ENCODE data around the gene GLRX. TPM values are rescaled to one million over a fixed set of nuclear protein-coding genes. Genes with fewer than 3 reads are reported as not detected.

Gene GLRX
- total RNA-seq, 1 donor from 2014 or later, result 27.5 TPM

DNA sequence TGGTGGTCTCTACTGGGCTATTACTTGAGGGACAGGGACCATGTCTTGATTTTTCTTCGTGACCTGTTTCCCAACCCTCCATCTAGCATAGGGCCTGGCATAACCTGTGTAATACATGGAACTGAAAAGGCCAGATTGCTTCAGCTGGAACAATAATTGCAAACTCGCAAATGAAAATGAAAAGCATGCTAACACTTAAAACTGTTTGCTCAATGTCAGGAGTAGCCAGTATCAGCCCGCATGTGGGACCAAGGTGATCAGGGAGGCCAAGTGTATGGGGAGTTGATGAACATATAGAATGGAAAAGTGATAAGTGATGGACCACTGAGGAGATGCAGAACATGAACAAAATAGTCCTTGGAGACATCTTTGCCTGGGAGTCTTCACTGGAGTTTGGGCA, 25.2 kb downstream of the GLRX start:
- Mint-ChIP-seq H3K4me1 (ENCODE audit: unreplicated experiment) (no peaks in the 10 kb centered on the region), H3K36me3 (ENCODE audit: low read depth, unreplicated experiment) (peaks cover 4% of the 10 kb centered on the region), H3K9me3 (ENCODE audit: unreplicated experiment) (no peaks in the 10 kb centered on the region), H3K27ac (ENCODE audit: unreplicated experiment) (no peak overlapping the region), H3K27me3 (ENCODE audit: unreplicated experiment) (peaks cover 3% of the 10 kb centered on the region), H3K4me3 (ENCODE audit: unreplicated experiment) (no peak overlapping the region)
- TF ChIP-seq, protein P1, sequence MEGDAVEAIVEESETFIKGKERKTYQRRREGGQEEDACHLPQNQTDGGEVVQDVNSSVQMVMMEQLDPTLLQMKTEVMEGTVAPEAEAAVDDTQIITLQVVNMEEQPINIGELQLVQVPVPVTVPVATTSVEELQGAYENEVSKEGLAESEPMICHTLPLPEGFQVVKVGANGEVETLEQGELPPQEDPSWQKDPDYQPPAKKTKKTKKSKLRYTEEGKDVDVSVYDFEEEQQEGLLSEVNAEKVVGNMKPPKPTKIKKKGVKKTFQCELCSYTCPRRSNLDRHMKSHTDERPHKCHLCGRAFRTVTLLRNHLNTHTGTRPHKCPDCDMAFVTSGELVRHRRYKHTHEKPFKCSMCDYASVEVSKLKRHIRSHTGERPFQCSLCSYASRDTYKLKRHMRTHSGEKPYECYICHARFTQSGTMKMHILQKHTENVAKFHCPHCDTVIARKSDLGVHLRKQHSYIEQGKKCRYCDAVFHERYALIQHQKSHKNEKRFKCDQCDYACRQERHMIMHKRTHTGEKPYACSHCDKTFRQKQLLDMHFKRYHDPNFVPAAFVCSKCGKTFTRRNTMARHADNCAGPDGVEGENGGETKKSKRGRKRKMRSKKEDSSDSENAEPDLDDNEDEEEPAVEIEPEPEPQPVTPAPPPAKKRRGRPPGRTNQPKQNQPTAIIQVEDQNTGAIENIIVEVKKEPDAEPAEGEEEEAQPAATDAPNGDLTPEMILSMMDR (IDR thresholded peaks at IDR 0.05; ENCODE audit: unreplicated experiment), result no peak
- DNase-seq (ENCODE audit: low spot score), result no peak

DNA sequence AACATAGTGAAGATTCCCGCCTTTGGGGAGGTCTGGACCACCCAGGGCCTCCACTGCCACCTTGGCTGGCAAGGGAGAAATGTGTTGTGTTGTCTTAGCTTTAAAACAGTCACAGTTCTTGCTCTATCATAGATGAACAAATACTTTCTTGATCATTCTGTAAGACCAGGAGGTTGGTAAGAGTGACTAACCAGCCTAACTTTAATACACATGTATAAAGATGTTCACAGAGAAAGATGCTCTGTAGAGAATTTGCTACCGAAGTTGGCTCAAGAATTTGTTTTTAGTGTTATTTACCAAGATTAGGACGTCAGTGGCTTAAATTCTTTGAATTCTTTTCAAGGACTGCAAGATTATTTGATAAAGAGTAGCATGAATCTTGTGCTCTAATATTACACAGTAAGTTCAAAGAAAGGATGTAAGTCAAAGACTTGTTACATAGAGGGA, 28.4 kb downstream of the GLRX start:
- Mint-ChIP-seq H3K36me3 (ENCODE audit: low read depth, unreplicated experiment) (no peaks in the 10 kb centered on the region), H3K4me1 (ENCODE audit: unreplicated experiment) (peaks cover 3% of the 10 kb centered on the region), H3K4me3 (ENCODE audit: unreplicated experiment) (no peak overlapping the region), H3K27ac (ENCODE audit: unreplicated experiment) (no peak overlapping the region), H3K9me3 (ENCODE audit: unreplicated experiment) (no peaks in the 10 kb centered on the region), H3K27me3 (ENCODE audit: unreplicated experiment) (peaks cover 3% of the 10 kb centered on the region)
- TF ChIP-seq, protein P1 (IDR thresholded peaks at IDR 0.05; ENCODE audit: unreplicated experiment), result no peak
- no peak for DNase-seq (ENCODE audit: low spot score)

DNA sequence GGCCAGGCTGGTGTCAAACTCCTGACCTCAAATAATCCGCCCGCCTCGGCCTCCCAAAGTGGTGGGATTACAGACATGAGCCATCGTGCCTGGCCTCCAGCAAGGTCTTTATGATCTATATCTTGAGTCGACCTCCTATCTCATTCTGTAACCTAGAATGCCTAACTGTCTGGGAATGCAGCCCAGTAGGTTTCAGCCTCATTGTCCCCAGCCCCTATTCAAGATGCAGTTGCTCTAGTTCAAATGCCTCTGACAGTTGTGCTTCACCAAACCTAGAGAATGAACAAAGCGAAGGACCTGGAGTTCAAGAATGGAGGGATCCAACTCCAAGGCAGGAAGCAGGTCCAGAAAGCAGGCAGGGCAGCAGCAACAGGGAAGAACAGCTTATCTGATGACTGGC, 30.8 kb downstream of the GLRX start:
- Mint-ChIP-seq H3K36me3 (ENCODE audit: low read depth, unreplicated experiment) (peaks cover 4% of the 10 kb centered on the region), H3K27ac (ENCODE audit: unreplicated experiment) (no peak overlapping the region), H3K27me3 (ENCODE audit: unreplicated experiment) (no peaks in the 10 kb centered on the region), H3K4me1 (ENCODE audit: unreplicated experiment) (peaks cover 3% of the 10 kb centered on the region), H3K9me3 (ENCODE audit: unreplicated experiment) (no peaks in the 10 kb centered on the region), H3K4me3 (ENCODE audit: unreplicated experiment) (no peak overlapping the region)
- TF ChIP-seq, protein P1 (IDR thresholded peaks at IDR 0.05; ENCODE audit: unreplicated experiment), result no peak
- DNase-seq (ENCODE audit: low spot score), result no peak

DNA sequence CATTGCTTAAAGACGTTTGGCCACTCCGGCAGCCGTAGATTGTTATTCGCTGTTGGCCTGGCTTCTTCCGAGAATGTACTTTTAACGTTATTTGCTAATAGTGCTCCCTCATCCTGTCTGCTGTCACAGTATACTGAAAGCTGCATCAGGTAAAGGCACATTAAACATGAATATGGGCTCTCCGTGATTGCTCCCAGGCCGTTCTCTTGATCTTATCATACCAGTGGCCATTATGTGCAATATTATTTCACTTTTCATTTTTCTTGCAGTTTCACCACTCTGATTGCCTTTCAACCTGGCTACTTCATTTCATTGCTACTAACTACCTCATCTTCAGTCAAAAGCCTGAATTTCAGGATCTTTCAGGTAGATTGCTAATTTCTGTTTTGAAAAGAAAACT, 34.0 kb downstream of the GLRX start:
- TF ChIP-seq, protein P1 (IDR thresholded peaks at IDR 0.05; ENCODE audit: unreplicated experiment), result no peak
- no peak overlapping the region for H3K27ac Mint-ChIP-seq (ENCODE audit: unreplicated experiment)
- no peak overlapping the region for H3K4me3 Mint-ChIP-seq (ENCODE audit: unreplicated experiment)
- peaks cover 4% of the 10 kb centered on the region for H3K36me3 Mint-ChIP-seq (ENCODE audit: low read depth, unreplicated experiment)
- no peaks in the 10 kb centered on the region for H3K27me3 Mint-ChIP-seq (ENCODE audit: unreplicated experiment)
- DNase-seq (ENCODE audit: low spot score), result no peak
- peaks cover 3% of the 10 kb centered on the region for H3K4me1 Mint-ChIP-seq (ENCODE audit: unreplicated experiment)
- no peaks in the 10 kb centered on the region for H3K9me3 Mint-ChIP-seq (ENCODE audit: unreplicated experiment)

DNA sequence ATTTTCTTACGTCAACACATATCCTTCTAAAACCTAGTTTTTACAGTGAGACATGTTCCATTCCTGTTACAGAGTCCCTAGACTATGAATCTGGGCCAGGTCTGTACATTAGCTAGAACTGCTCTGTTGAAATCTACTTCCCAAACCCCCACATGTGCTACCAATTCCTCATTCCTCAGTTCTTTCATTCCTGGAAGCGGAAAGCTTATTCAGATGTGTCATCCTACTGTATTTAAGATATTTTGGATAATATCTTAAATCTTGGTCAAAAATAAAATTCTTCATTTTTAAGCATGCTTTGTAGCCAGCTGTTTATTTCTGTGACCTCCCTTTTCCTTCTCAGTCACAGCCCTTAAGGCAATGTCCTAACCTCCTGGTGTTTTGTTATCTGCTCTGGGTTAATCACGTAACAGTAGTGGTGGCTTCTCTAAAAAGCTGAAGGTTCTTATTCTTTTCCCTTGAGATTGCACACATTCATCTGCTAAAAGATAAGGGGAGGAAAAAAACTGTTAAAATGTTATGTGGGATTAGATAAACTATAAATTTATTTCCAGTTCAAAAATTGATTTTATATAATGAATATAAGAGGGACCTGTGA, 35.6 kb downstream of the GLRX start:
- Mint-ChIP-seq H3K27ac (ENCODE audit: unreplicated experiment) (no peak overlapping the region), H3K27me3 (ENCODE audit: unreplicated experiment) (no peaks in the 10 kb centered on the region), H3K4me3 (ENCODE audit: unreplicated experiment) (no peak overlapping the region), H3K36me3 (ENCODE audit: low read depth, unreplicated experiment) (peaks cover 4% of the 10 kb centered on the region), H3K4me1 (ENCODE audit: unreplicated experiment) (peaks cover 3% of the 10 kb centered on the region), H3K9me3 (ENCODE audit: unreplicated experiment) (no peaks in the 10 kb centered on the region)
- DNase-seq (ENCODE audit: low spot score), result no peak
- TF ChIP-seq, protein P1 (IDR thresholded peaks at IDR 0.05; ENCODE audit: unreplicated experiment), result no peak

Data from endothelial cell (in vitro differentiated cells).